ENCODE data around the gene SARDH. TPM values are rescaled to one million over a fixed set of nuclear protein-coding genes. Genes with fewer than 3 reads are reported as not detected.
A peak's percentile ranks its signal among the peaks of the same experiment; 100 is the strongest.

Gene SARDH
- total RNA-seq, 1 donor from 2014 or later: 5.0 TPM

- no peak overlapping the region for H3K27ac Mint-ChIP-seq (ENCODE audit: unreplicated experiment)
These were observed 26.5 kb downstream of the SARDH start for GRCh38 chr9:133711428-133712220.

GRCh38 chr9:133710661-133711427, 27.3 kb downstream of the SARDH start:
- Mint-ChIP-seq H3K9me3 (ENCODE audit: unreplicated experiment) (no peaks in the 10 kb centered on the region), H3K4me3 (ENCODE audit: unreplicated experiment) (no peak overlapping the region), H3K27ac (ENCODE audit: unreplicated experiment) (no peak overlapping the region), H3K27me3 (ENCODE audit: unreplicated experiment) (peaks cover 7% of the 10 kb centered on the region), H3K36me3 (ENCODE audit: low read depth, unreplicated experiment) (no peaks in the 10 kb centered on the region), H3K4me1 (ENCODE audit: unreplicated experiment) (no peaks in the 10 kb centered on the region)
- DNase-seq (ENCODE audit: low spot score): no peak
- no peak for TF ChIP-seq CTCF (IDR thresholded peaks at IDR 0.05; ENCODE audit: unreplicated experiment)

More at GRCh38 chr9:133711428-133712220, 26.5 kb downstream of the SARDH start:
- no peak for TF ChIP-seq CTCF (IDR thresholded peaks at IDR 0.05; ENCODE audit: unreplicated experiment)
- Mint-ChIP-seq H3K27me3 (ENCODE audit: unreplicated experiment) (peaks cover 6% of the 10 kb centered on the region), H3K4me1 (ENCODE audit: unreplicated experiment) (no peaks in the 10 kb centered on the region), H3K36me3 (ENCODE audit: low read depth, unreplicated experiment) (no peaks in the 10 kb centered on the region), H3K9me3 (ENCODE audit: unreplicated experiment) (no peaks in the 10 kb centered on the region), H3K4me3 (ENCODE audit: unreplicated experiment) (no peak overlapping the region)
- peak; percentile 2 for DNase-seq (ENCODE audit: low spot score)

GRCh38 chr9:133709691-133710571, 28.2 kb downstream of the SARDH start:
- no peak for TF ChIP-seq CTCF (IDR thresholded peaks at IDR 0.05; ENCODE audit: unreplicated experiment)
- no peak for DNase-seq (ENCODE audit: low spot score)
- Mint-ChIP-seq H3K27me3 (ENCODE audit: unreplicated experiment) (peaks cover 11% of the 10 kb centered on the region), H3K27ac (ENCODE audit: unreplicated experiment) (no peak overlapping the region), H3K4me1 (ENCODE audit: unreplicated experiment) (no peaks in the 10 kb centered on the region), H3K9me3 (ENCODE audit: unreplicated experiment) (no peaks in the 10 kb centered on the region), H3K36me3 (ENCODE audit: low read depth, unreplicated experiment) (no peaks in the 10 kb centered on the region), H3K4me3 (ENCODE audit: unreplicated experiment) (no peak overlapping the region)

- Mint-ChIP-seq H3K4me3 (ENCODE audit: unreplicated experiment) (no peak overlapping the region), H3K36me3 (ENCODE audit: low read depth, unreplicated experiment) (no peaks in the 10 kb centered on the region), H3K27ac (ENCODE audit: unreplicated experiment) (no peak overlapping the region), H3K9me3 (ENCODE audit: unreplicated experiment) (no peaks in the 10 kb centered on the region), H3K27me3 (ENCODE audit: unreplicated experiment) (peaks cover 15% of the 10 kb centered on the region), H3K4me1 (ENCODE audit: unreplicated experiment) (no peaks in the 10 kb centered on the region)
- DNase-seq (ENCODE audit: low spot score): no peak
- TF ChIP-seq CTCF (IDR thresholded peaks at IDR 0.05; ENCODE audit: unreplicated experiment): no peak
These were observed 29.0 kb downstream of the SARDH start for GRCh38 chr9:133709015-133709611.
